CD4-positive, alpha-beta T cell treated with Interleukin-17A for 4 hours (primary cell): ENCODE measurements around the gene POLR2E.
"Not testable (repeated sequence)": the region's sequence is repeated elsewhere in the genome, so short reads cannot be mapped to it uniquely, and the experiment has no call there.

Source experiments
- DNase-seq: peaks from one replicate; pipeline ENCODE4 v3.0.0-alpha.2; 2020; ENCODE audit warnings: mixed read lengths

The POLR2E gene

GRCh38 chr19:1125601-1126467 lies 30.7 kb upstream of the POLR2E start:
- no peak for DNase-seq

GRCh38 chr19:1123885-1124677 lies 28.9 kb upstream of the POLR2E start:
- DNase-seq: no peak

- DNase-seq: no peak
Observed at GRCh38 chr19:1123381-1123780, 28.2 kb upstream of the POLR2E start.

- no peak for DNase-seq
Observed at GRCh38 chr19:1122972-1123363, 27.8 kb upstream of the POLR2E start.

- DNase-seq: no peak
Observed at GRCh38 chr19:1122021-1122971, 27.1 kb upstream of the POLR2E start.

- no peak for DNase-seq
Observed at GRCh38 chr19:1121395-1121794, 26.2 kb upstream of the POLR2E start.

- DNase-seq: no peak
Observed at GRCh38 chr19:1119475-1120217, 24.5 kb upstream of the POLR2E start.

GRCh38 chr19:1118999-1119398 lies 23.8 kb upstream of the POLR2E start:
- DNase-seq: no peak

GRCh38 chr19:1117654-1118053 lies 22.5 kb upstream of the POLR2E start:
- no peak for DNase-seq

GRCh38 chr19:1116726-1117581 lies 21.8 kb upstream of the POLR2E start:
- DNase-seq: no peak

GRCh38 chr19:1115646-1116420 lies 20.7 kb upstream of the POLR2E start:
- DNase-seq: no peak

GRCh38 chr19:1114728-1115127 lies 19.6 kb upstream of the POLR2E start:
- not testable (repeated sequence) for DNase-seq

- DNase-seq: no peak
Observed at GRCh38 chr19:1113986-1114483, 18.9 kb upstream of the POLR2E start.

GRCh38 chr19:1113030-1113985 lies 18.1 kb upstream of the POLR2E start:
- peak; percentile 95 for DNase-seq

GRCh38 chr19:1112268-1113029 lies 17.3 kb upstream of the POLR2E start:
- no peak for DNase-seq

- no peak for DNase-seq
Observed at GRCh38 chr19:1111641-1112267, 16.6 kb upstream of the POLR2E start.

- no peak for DNase-seq
Observed at GRCh38 chr19:1110809-1111640, 15.8 kb upstream of the POLR2E start.
